ENCODE results near the gene RABGAP1. TPM values are rescaled to one million over a fixed set of nuclear protein-coding genes. Genes with fewer than 3 reads are reported as not detected.

The RABGAP1 gene
- total and polyA plus RNA-seq, 2 experiments from 2014 or later = 8.5 to 33.9 TPM

DNA sequence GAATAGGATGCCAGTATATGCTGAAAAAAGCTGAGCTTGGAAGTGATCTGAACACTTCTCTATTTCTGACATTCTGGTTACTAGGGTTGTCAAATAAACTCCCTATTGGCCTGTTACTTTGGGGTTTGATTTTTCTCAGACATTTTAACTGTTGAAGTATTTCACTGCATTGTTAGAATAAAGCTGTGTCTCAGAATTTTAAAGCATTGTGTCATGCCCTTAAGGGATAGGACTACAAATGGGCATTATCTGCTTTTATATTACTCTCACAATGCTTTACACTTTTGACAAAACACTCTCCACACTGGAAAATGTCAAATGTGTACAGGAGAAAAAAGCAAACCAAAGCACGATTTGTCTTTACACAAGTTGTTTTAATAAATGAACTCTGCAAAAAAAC lies 75.8 kb downstream of the RABGAP1 start:
- Histone ChIP-seq H3K79me2 (replicated peaks; ENCODE audit: insufficient read depth) (no peaks in the 10 kb centered on the region), H3K27ac (ENCODE audit: low read depth) (no peak overlapping the region), H3K27me3 (ENCODE audit: insufficient read depth) (no peaks in the 10 kb centered on the region), H2AFZ (no peak overlapping the region), H3K4me1 (ENCODE audit: insufficient read depth) (no peaks in the 10 kb centered on the region), H4K20me1 (replicated peaks; ENCODE audit: insufficient read depth) (no peaks in the 10 kb centered on the region), H3K36me3 (ENCODE audit: insufficient read depth) (peaks cover 25% of the 10 kb centered on the region; the same call in 1 of the 2 replicates), H3K4me3 (no peak overlapping the region), H3F3A (replicated peaks; ENCODE audit: low read depth) (no peaks in the 10 kb centered on the region), H3K9me2 (ENCODE audit: insufficient read depth) (no peaks in the 10 kb centered on the region), H3K4me2 (no peak overlapping the region)
- no peak for ATAC-seq
- Mint-ChIP-seq H3K4me1 (no peaks in the 10 kb centered on the region), H3K9me3 (no peaks in the 10 kb centered on the region), H3K27ac (no peak overlapping the region), H3K36me3 (ENCODE audit: low read depth) (peaks cover 67% of the 10 kb centered on the region), H3K4me3 (no peak overlapping the region), H3K27me3 (ENCODE audit: insufficient read depth, low read depth, poor library complexity) (no peaks in the 10 kb centered on the region)
- DNase-seq (ENCODE audit: low spot score) = no peak
- TF ChIP-seq, protein P1, sequence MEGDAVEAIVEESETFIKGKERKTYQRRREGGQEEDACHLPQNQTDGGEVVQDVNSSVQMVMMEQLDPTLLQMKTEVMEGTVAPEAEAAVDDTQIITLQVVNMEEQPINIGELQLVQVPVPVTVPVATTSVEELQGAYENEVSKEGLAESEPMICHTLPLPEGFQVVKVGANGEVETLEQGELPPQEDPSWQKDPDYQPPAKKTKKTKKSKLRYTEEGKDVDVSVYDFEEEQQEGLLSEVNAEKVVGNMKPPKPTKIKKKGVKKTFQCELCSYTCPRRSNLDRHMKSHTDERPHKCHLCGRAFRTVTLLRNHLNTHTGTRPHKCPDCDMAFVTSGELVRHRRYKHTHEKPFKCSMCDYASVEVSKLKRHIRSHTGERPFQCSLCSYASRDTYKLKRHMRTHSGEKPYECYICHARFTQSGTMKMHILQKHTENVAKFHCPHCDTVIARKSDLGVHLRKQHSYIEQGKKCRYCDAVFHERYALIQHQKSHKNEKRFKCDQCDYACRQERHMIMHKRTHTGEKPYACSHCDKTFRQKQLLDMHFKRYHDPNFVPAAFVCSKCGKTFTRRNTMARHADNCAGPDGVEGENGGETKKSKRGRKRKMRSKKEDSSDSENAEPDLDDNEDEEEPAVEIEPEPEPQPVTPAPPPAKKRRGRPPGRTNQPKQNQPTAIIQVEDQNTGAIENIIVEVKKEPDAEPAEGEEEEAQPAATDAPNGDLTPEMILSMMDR (conservative IDR thresholded peaks at IDR 0.05; ENCODE audit: low read depth in 2 of 2) = no peak
- TF ChIP-seq, protein P2, sequence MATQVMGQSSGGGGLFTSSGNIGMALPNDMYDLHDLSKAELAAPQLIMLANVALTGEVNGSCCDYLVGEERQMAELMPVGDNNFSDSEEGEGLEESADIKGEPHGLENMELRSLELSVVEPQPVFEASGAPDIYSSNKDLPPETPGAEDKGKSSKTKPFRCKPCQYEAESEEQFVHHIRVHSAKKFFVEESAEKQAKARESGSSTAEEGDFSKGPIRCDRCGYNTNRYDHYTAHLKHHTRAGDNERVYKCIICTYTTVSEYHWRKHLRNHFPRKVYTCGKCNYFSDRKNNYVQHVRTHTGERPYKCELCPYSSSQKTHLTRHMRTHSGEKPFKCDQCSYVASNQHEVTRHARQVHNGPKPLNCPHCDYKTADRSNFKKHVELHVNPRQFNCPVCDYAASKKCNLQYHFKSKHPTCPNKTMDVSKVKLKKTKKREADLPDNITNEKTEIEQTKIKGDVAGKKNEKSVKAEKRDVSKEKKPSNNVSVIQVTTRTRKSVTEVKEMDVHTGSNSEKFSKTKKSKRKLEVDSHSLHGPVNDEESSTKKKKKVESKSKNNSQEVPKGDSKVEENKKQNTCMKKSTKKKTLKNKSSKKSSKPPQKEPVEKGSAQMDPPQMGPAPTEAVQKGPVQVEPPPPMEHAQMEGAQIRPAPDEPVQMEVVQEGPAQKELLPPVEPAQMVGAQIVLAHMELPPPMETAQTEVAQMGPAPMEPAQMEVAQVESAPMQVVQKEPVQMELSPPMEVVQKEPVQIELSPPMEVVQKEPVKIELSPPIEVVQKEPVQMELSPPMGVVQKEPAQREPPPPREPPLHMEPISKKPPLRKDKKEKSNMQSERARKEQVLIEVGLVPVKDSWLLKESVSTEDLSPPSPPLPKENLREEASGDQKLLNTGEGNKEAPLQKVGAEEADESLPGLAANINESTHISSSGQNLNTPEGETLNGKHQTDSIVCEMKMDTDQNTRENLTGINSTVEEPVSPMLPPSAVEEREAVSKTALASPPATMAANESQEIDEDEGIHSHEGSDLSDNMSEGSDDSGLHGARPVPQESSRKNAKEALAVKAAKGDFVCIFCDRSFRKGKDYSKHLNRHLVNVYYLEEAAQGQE (IDR thresholded peaks at IDR 0.05; ENCODE audit: unreplicated experiment) = no peak
- TF ChIP-seq CREB1 (CRISPR knock-in tag; IDR thresholded peaks at IDR 0.05; ENCODE audit: low read depth) (no peak), STAT1 (IDR thresholded peaks at IDR 0.05; ENCODE audit: unreplicated experiment) (no peak), NANOG (IDR thresholded peaks at IDR 0.05; ENCODE audit: borderline replicate concordance) (no peak), EZH2 (IDR thresholded peaks at IDR 0.05; ENCODE audit: low read depth, unreplicated experiment) (no peak), EZH2phosphoT487 (IDR thresholded peaks at IDR 0.05; ENCODE audit: unreplicated experiment) (no peak), JUNB (IDR thresholded peaks at IDR 0.05; ENCODE audit: unreplicated experiment) (no peak), ZNF114 (CRISPR knock-in tag; IDR thresholded peaks at IDR 0.05) (no peak), POLR2AphosphoS5 (IDR thresholded peaks at IDR 0.05; ENCODE audit: low read depth) (no peak), ZNF331 (CRISPR knock-in tag; IDR thresholded peaks at IDR 0.05; ENCODE audit: low read depth) (no peak)
- TF ChIP-seq, protein P3, sequence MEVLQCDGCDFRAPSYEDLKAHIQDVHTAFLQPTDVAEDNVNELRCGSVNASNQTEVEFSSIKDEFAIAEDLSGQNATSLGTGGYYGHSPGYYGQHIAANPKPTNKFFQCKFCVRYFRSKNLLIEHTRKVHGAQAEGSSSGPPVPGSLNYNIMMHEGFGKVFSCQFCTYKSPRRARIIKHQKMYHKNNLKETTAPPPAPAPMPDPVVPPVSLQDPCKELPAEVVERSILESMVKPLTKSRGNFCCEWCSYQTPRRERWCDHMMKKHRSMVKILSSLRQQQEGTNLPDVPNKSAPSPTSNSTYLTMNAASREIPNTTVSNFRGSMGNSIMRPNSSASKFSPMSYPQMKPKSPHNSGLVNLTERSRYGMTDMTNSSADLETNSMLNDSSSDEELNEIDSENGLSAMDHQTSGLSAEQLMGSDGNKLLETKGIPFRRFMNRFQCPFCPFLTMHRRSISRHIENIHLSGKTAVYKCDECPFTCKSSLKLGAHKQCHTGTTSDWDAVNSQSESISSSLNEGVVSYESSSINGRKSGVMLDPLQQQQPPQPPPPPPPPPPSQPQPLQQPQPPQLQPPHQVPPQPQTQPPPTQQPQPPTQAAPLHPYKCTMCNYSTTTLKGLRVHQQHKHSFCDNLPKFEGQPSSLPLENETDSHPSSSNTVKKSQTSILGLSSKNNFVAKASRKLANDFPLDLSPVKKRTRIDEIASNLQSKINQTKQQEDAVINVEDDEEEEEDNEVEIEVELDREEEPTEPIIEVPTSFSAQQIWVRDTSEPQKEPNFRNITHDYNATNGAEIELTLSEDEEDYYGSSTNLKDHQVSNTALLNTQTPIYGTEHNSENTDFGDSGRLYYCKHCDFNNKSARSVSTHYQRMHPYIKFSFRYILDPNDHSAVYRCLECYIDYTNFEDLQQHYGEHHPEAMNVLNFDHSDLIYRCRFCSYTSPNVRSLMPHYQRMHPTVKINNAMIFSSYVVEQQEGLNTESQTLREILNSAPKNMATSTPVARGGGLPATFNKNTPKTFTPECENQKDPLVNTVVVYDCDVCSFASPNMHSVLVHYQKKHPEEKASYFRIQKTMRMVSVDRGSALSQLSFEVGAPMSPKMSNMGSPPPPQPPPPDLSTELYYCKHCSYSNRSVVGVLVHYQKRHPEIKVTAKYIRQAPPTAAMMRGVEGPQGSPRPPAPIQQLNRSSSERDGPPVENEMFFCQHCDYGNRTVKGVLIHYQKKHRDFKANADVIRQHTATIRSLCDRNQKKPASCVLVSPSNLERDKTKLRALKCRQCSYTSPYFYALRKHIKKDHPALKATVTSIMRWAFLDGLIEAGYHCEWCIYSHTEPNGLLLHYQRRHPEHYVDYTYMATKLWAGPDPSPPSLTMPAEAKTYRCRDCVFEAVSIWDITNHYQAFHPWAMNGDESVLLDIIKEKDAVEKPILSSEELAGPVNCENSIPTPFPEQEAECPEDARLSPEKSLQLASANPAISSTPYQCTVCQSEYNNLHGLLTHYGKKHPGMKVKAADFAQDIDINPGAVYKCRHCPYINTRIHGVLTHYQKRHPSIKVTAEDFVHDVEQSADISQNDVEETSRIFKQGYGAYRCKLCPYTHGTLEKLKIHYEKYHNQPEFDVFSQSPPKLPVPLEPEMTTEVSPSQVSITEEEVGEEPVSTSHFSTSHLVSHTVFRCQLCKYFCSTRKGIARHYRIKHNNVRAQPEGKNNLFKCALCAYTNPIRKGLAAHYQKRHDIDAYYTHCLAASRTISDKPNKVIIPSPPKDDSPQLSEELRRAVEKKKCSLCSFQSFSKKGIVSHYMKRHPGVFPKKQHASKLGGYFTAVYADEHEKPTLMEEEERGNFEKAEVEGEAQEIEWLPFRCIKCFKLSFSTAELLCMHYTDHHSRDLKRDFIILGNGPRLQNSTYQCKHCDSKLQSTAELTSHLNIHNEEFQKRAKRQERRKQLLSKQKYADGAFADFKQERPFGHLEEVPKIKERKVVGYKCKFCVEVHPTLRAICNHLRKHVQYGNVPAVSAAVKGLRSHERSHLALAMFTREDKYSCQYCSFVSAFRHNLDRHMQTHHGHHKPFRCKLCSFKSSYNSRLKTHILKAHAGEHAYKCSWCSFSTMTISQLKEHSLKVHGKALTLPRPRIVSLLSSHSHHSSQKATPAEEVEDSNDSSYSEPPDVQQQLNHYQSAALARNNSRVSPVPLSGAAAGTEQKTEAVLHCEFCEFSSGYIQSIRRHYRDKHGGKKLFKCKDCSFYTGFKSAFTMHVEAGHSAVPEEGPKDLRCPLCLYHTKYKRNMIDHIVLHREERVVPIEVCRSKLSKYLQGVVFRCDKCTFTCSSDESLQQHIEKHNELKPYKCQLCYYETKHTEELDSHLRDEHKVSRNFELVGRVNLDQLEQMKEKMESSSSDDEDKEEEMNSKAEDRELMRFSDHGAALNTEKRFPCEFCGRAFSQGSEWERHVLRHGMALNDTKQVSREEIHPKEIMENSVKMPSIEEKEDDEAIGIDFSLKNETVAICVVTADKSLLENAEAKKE (CRISPR knock-in tag; IDR thresholded peaks at IDR 0.05) = no peak
- TF ChIP-seq, protein P4, sequence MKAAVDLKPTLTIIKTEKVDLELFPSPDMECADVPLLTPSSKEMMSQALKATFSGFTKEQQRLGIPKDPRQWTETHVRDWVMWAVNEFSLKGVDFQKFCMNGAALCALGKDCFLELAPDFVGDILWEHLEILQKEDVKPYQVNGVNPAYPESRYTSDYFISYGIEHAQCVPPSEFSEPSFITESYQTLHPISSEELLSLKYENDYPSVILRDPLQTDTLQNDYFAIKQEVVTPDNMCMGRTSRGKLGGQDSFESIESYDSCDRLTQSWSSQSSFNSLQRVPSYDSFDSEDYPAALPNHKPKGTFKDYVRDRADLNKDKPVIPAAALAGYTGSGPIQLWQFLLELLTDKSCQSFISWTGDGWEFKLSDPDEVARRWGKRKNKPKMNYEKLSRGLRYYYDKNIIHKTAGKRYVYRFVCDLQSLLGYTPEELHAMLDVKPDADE (IDR thresholded peaks at IDR 0.05) = no peak

Measured in GM23338 (cell line).